HG03342 (cell line): Measurements from ENCODE around the gene USP9Y.

Source experiments
- ATAC-seq: cut with Tn5 transposase; IDR thresholded peaks from one replicate; pipeline ENCODE4 v1.9.1; 2021; ENCODE audit warnings: mild to moderate bottlenecking, moderate library complexity; ENCODE audit not compliant: unreplicated experiment

USP9Y gene

GRCh38 chrY:12756021-12756420, 55.0 kb downstream of the USP9Y start:
- no peak for ATAC-seq

GRCh38 chrY:12765976-12766375, 64.9 kb downstream of the USP9Y start:
- no peak for ATAC-seq

GRCh38 chrY:12784521-12784920, 83.5 kb downstream of the USP9Y start:
- ATAC-seq = no peak

DNA sequence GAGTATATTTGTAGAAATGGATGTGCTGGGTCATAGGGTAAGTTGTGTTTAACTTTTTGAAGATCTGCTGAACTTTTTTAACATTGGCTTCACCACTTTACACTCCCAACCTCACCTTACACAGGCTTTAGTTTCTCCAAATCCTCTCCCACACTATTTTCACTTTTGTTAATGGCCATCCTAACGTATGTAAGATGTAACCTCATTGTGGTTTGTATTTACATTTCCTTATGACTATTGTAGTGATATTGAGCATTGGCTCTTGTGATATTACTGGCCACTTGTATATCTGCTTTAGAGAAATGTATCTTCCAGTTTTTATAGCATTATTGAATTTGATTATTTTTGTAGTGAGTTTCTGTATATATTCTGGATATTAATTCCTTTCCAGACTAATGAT, 93.0 kb downstream of the USP9Y start:
- no peak for ATAC-seq

DNA sequence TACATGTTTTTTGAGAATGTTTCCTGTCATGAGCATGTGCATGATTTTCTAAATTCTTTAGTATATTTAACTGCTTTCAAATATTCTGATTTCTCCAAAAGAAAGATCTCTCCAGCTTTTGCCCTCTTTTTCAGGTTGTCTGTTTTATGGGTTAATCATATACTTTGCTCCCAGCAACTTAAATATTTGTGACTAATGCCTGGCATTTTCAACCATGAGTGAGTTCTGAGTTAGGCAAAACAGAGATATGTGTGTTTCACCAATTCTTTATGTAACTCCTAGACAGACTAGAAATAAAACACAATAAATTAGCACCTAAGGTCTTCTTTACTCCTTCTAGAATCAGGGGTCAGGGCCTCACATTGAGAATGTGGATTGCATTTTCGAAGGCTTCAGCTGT, 107.0 kb downstream of the USP9Y start:
- no peak for ATAC-seq

- no peak for ATAC-seq
Observed at GRCh38 chrY:12809034-12809433, 108.0 kb downstream of the USP9Y start.

DNA sequence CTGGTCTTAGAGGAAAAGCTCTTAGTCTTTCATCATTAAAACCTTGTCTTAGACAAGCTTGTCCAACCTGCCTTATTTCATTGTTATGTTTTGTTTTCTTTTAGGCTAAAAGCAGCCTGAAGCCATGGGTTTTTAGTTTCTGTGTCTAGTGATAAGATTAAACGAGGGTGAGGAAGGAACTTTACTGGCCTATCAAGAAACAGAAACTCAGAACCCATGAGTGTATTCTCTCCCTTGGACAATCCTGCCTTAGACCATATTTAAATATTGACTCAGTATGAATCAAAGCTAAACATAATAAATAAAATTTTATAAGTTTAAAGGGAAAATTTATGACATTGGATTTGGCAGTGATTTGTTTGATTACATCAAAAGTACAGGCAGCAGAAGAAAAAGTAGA, 122.4 kb downstream of the USP9Y start:
- ATAC-seq = no peak

GRCh38 chrY:12826791-12827190, 125.8 kb downstream of the USP9Y start:
- no peak for ATAC-seq

DNA sequence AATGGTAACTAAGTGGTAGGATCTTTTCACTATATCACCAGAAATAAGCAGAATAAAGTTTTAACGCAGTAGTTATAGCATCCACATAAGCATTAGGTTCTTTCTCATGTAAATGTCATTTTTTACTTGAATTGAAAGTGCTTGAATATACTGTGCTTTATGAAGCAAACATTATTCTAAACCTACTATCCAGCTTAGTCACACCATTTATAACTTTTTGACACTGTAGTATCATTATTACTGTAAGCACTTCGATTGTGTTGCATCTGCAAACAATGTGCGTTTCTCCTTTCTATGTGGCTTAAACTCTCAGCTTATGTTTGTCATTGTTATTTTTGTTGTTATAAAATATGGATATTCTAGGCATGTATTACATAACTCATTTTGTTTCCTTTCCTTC, 132.3 kb downstream of the USP9Y start:
- no peak for ATAC-seq

DNA sequence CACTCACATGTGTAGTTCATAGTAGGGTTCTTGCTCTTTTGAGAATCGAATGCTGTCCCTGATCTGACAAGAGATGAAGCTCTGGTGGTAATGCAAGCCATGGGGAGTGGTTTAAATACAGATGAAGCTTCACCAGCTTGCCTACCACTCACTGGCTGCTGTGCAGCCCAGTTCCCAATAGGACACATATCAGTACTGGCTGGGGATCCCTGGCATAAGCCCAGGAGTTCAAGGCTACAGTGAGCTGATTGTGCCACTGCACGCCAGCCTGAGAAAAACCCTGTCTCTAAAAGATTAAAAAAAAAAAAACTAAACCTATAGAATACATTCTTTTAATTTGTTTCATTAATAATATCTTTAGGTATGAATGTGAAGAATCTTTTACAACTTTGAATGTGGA, 136.5 kb downstream of the USP9Y start:
- no peak for ATAC-seq

DNA sequence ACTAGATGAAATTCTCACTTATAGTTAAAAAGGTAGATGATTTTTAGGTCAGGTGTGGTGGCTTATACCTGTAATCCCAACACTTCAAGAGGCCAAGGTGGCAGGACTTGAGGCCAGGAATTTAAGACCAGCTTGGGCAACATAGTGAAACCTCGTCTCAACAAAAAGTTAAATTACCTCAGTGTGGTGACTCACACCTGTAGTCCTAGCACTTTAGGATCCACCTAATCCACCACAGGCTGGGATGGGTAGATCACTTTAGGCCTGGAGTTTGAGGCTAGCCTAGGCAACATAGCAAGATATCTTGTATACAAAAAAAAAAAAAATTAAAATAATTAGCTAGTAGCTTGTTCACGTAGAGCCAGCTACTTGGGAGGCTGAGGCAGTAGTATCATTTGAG, 140.3 kb downstream of the USP9Y start:
- ATAC-seq = no peak

GRCh38 chrY:12846793-12847192, 145.8 kb downstream of the USP9Y start:
- no peak for ATAC-seq

DNA sequence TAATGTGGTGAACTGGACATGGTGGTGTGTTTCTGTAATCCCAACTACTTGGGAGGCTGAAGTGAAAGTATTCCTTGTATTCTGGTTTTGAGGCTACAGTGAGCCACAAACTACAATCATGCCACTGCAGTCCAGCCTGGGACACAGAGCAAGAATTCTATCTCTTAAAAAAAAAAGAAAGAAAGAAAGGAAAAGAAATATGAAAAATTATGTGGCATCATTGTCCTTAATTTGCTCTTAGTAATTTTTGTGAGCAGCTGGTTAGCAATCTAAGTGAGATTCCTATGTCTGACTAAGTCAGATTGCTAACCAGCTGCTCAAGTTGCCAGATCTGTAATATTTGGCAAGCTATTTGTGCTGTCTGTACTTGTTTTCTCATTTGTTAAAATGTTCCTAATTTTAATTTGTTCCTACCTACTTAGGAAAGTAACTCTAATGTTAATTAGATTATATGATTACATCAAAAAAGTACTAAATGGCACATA, 154.8 kb downstream of the USP9Y start:
- no peak for ATAC-seq

- ATAC-seq = no peak
Observed at GRCh38 chrY:12867960-12868359, 166.9 kb downstream of the USP9Y start.

GRCh38 chrY:12896973-12897372, 195.9 kb downstream of the USP9Y start:
- ATAC-seq = no peak

DNA sequence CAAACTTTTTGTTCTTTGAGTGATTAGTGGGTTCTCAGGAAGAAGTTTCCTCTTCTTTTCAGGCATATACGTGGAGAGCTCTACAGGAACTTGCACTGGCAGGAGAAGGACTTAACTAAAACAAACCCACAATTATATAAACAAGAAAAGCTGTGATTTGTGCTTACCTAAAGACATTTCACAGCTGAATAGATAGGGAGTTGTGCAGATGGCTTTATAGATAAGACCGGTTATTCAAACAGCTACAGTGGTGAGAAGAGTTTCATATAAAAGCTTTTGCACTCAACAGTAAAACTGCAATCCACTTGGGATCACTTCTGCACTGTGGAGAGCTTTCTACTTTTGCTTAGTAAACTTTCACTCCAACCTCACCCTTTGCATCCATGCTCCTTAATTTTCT, 197.6 kb downstream of the USP9Y start:
- no peak for ATAC-seq

GRCh38 chrY:12904618-12905516, 203.8 kb downstream of the USP9Y start, which contains the start of gene DDX3Y:
Gene DDX3Y, plus strand, starts transcription at chrY:12904868. Its CDS starts 69 bp downstream, at chrY:12904937.
- ATAC-seq = no peak

GRCh38 chrY:12905517-12905872, 204.5 kb downstream of the USP9Y start:
- ATAC-seq = no peak

GRCh38 chrY:12905895-12906294, 204.9 kb downstream of the USP9Y start:
- ATAC-seq = no peak
